Liver (tissue), 9 donors: ENCODE results near the gene PPFIA1. TPM values are rescaled to one million over a fixed set of nuclear protein-coding genes. Genes with fewer than 3 reads are reported as not detected.

Source experiments
- DNase-seq: peaks from one replicate; pipeline ENCODE4 v3.0.0-alpha.2; 2017; ENCODE audit warnings: low spot score
- H3K27ac ChIP-seq, 2 donors: one replicate each; pipeline ENCODE4 v1.7.0; 2013; ENCODE audit warnings: inconsistent platforms in 2 of 2, low read length in 2 of 2, control low read depth in 1 of 2, low read depth in 1 of 2, mild to moderate bottlenecking in 1 of 2
- H3K27me3 ChIP-seq, 4 donors: one replicate each; pipeline versions ENCODE4 v1.6.1 to v1.7.0; 2013; ENCODE audit warnings: low read length in 3 of 4, inconsistent platforms in 1 of 4, mild to moderate bottlenecking in 1 of 4, moderate library complexity in 1 of 4; ENCODE audit not compliant: control insufficient read depth in 4 of 4, insufficient read depth in 4 of 4
- H3K36me3 ChIP-seq, 4 donors: one replicate each; pipeline versions ENCODE4 v1.6.1 to v1.7.0; 2013; ENCODE audit warnings: low read length in 3 of 4, mild to moderate bottlenecking in 3 of 4, low read depth in 1 of 4, moderate library complexity in 1 of 4; ENCODE audit not compliant: control insufficient read depth in 4 of 4, insufficient read depth in 3 of 4
- H3K4me1 ChIP-seq, 4 donors: one replicate each; pipeline versions ENCODE4 v1.6.1 to v1.7.0; 2013; ENCODE audit warnings: low read length in 3 of 4, mild to moderate bottlenecking in 3 of 4, moderate library complexity in 1 of 4; ENCODE audit not compliant: control insufficient read depth in 4 of 4, insufficient read depth in 4 of 4
- H3K4me3 ChIP-seq, 3 donors: one replicate each; pipeline versions ENCODE4 v1.6.1 to v1.7.0; 2013; ENCODE audit warnings: low read length in 3 of 3, control low read depth in 1 of 3, low read depth in 1 of 3, mild to moderate bottlenecking in 1 of 3
- H3K9ac ChIP-seq, 2 donors: one replicate each; pipeline ENCODE4 v1.7.0; 2013; ENCODE audit warnings: low read length in 2 of 2, mild to moderate bottlenecking in 2 of 2, moderate library complexity in 2 of 2, control low read depth in 1 of 2, low read depth in 1 of 2
- H3K9me3 ChIP-seq, 4 donors: one replicate each; pipeline versions ENCODE4 v1.6.1 to v1.7.0; 2013; ENCODE audit warnings: low read length in 3 of 4; ENCODE audit not compliant: control insufficient read depth in 4 of 4
- ATF3 ChIP-seq: IDR thresholded peaks from 2 replicates; pipeline ENCODE4 v1.6.1; 2016; ENCODE audit warnings: antibody characterized with exemption
- CTCF ChIP-seq: fragments of 150-350 bp; IDR thresholded peaks from 2 replicates; pipeline ENCODE4 v1.5.1; 2017; ENCODE audit warnings: improper control_type of control experiment, low read depth, low read length; ENCODE audit not compliant: missing input control
- EGR1 ChIP-seq, 2 donors: IDR thresholded peaks; 2 replicates each; pipeline ENCODE4 v1.6.1; 2016 to 2018; ENCODE audit warnings: antibody characterized with exemption in 2 of 2, low read depth in 2 of 2
- FOXA1 ChIP-seq: IDR thresholded peaks from 2 replicates; pipeline ENCODE4 v1.6.1; 2016; ENCODE audit warnings: antibody characterized with exemption
- FOXA2 ChIP-seq: IDR thresholded peaks from 2 replicates; pipeline ENCODE4 v1.6.1; 2016; ENCODE audit warnings: antibody characterized with exemption
- GABPA ChIP-seq, 2 donors: IDR thresholded peaks in 1 of 2; conservative IDR thresholded peaks in 1 of 2; 2 replicates each; pipeline ENCODE4 v1.6.1; 2016; ENCODE audit warnings: antibody characterized with exemption in 2 of 2, mild to moderate bottlenecking in 1 of 2, moderate library complexity in 1 of 2
- HNF4A ChIP-seq, 2 donors: conservative IDR thresholded peaks; 2 replicates each; pipeline ENCODE4 v1.6.1; 2016; ENCODE audit warnings: antibody characterized with exemption in 2 of 2, mild to moderate bottlenecking in 2 of 2
- HNF4G ChIP-seq: IDR thresholded peaks from 2 replicates; pipeline ENCODE4 v1.6.1; 2016; ENCODE audit warnings: antibody characterized with exemption
- JUND ChIP-seq, 2 donors: IDR thresholded peaks; 2 replicates each; pipeline ENCODE4 v1.6.1; 2016; ENCODE audit warnings: antibody characterized with exemption in 2 of 2
- MAX ChIP-seq: IDR thresholded peaks from 2 replicates; pipeline ENCODE4 v1.6.1; 2016; ENCODE audit warnings: antibody characterized with exemption
- NR2F2 ChIP-seq: IDR thresholded peaks from 2 replicates; pipeline ENCODE4 v1.6.1; 2016; ENCODE audit warnings: antibody characterized with exemption
- RAD21 ChIP-seq, 2 donors: IDR thresholded peaks; 2 replicates each; pipeline ENCODE4 v1.6.1; 2016; ENCODE audit warnings: antibody characterized with exemption in 2 of 2, mild to moderate bottlenecking in 2 of 2
- REST ChIP-seq: IDR thresholded peaks from 2 replicates; pipeline ENCODE4 v1.6.1; 2016; ENCODE audit warnings: antibody characterized with exemption, mild to moderate bottlenecking
- RXRA ChIP-seq, 2 donors: IDR thresholded peaks; 2 replicates each; pipeline ENCODE4 v1.6.1; 2017 to 2018; ENCODE audit warnings: antibody characterized with exemption in 2 of 2, mild to moderate bottlenecking in 1 of 2
- SP1 ChIP-seq: IDR thresholded peaks from 2 replicates; pipeline ENCODE4 v1.6.1; 2018; ENCODE audit warnings: antibody characterized with exemption, mild to moderate bottlenecking
- TAF1 ChIP-seq: conservative IDR thresholded peaks from 2 replicates; pipeline ENCODE4 v1.6.1; 2016; ENCODE audit warnings: antibody characterized with exemption, mild to moderate bottlenecking
- YY1 ChIP-seq: IDR thresholded peaks from 2 replicates; pipeline ENCODE4 v1.6.1; 2016; ENCODE audit warnings: antibody characterized with exemption, mild to moderate bottlenecking
- WGBS: extraction: QIAGEN DNeasy Blood & Tissue Kit; methylation state at CpG from one replicate; pipeline ENCODE4 v1.1.7; 2013; 5-methylcytosine and 5-hydroxymethylcytosine counted together
- polyA plus RNA-seq, 2 donors: library from polyadenylated mRNA; stranded (reverse) in 1 of 2; unstranded in 1 of 2; fragments of 200-250 nt in 1 of 2; fragments of >200 nt in 1 of 2; fragmentation: Nextera tagmentation in 1 of 2; extraction: Ambion mirVana in 1 of 2; gene quantifications; one replicate each; pipeline versions ENCODE4 v1.2.1 to v1.2.3, GENCODE V29; 2013 to 2015
- total RNA-seq, 2 donors: library from RNA; depleted of rRNA; stranded (reverse); fragments of >200 nt; gene quantifications; one replicate each; pipeline ENCODE4 v1.2.3, GENCODE V29; 2014
- donor health status: healthy.
- donor health status: healthy.
- donor health status: healthy.
- donor health status: healthy.
- donor health status: healthy.

The PPFIA1 gene
- total and polyA plus RNA-seq, 4 donors: 9.9 to 39.6 (median 14.5) TPM

GRCh38 chr11:70289582-70289981 lies 19.1 kb downstream of the PPFIA1 start:
- Histone ChIP-seq H3K4me1 (peaks cover 0 to 7% (median 2%) of the 10 kb centered on the region in 4 donors), H3K9ac (no peak overlapping the region), H3K9me3 (no peaks in the 10 kb centered on the region), H3K36me3 (peaks cover 7 to 15% (median 12%) of the 10 kb centered on the region in 4 donors), H3K27ac (no peak overlapping the region), H3K27me3 (no peaks in the 10 kb centered on the region), H3K4me3 (no peak overlapping the region)
- TF ChIP-seq MAX (no peak), RXRA (IDR thresholded peaks at IDR 0.05) (no peak), FOXA1 (no peak), YY1 (no peak), CTCF (no peak), REST (no peak), RAD21 (IDR thresholded peaks at IDR 0.05) (no peak), EGR1 (IDR thresholded peaks at IDR 0.05; ENCODE audit: low read depth in 2 of 2) (no peak), JUND (IDR thresholded peaks at IDR 0.05) (no peak), SP1 (no peak), NR2F2 (no peak), ATF3 (no peak), TAF1 (no peak), GABPA (IDR thresholded peaks at IDR 0.05 in 1 of 2, conservative IDR thresholded peaks at IDR 0.05 in 1 of 2) (no peak)
- no peak for DNase-seq
- over 99% methylated on average over 4 of the region's 4 CpGs for WGBS

- H3K36me3 ChIP-seq: peaks cover 1 to 14% (median 9%) of the 10 kb centered on the region in 4 donors
Measured at GRCh38 chr11:70290361-70291065, 20.0 kb downstream of the PPFIA1 start.

More at GRCh38 chr11:70290361-70291065, 20.0 kb downstream of the PPFIA1 start:
- Histone ChIP-seq H3K9me3 (no peaks in the 10 kb centered on the region), H3K27ac (no peak overlapping the region), H3K4me1 (peaks cover 0 to 7% (median 2%) of the 10 kb centered on the region in 4 donors), H3K4me3 (no peak overlapping the region), H3K27me3 (no peaks in the 10 kb centered on the region), H3K9ac (no peak overlapping the region)
- 94% methylated on average over 7 of the region's 7 CpGs for WGBS
- DNase-seq: no peak
- TF ChIP-seq ATF3 (no peak), FOXA1 (no peak), HNF4G (no peak), TAF1 (no peak), CTCF (no peak), FOXA2 (no peak), SP1 (no peak), REST (no peak), HNF4A (conservative IDR thresholded peaks at IDR 0.05) (no peak)
